ENCODE results near the gene LILRA1. TPM values are rescaled to one million over a fixed set of nuclear protein-coding genes. Genes with fewer than 3 reads are reported as not detected.
"Not testable (repeated sequence)": the region's sequence is repeated elsewhere in the genome, so short reads cannot be mapped to it uniquely, and the experiment has no call there.

LILRA1 gene
- total RNA-seq, 1 experiment from 2014 or later = not detected

DNA sequence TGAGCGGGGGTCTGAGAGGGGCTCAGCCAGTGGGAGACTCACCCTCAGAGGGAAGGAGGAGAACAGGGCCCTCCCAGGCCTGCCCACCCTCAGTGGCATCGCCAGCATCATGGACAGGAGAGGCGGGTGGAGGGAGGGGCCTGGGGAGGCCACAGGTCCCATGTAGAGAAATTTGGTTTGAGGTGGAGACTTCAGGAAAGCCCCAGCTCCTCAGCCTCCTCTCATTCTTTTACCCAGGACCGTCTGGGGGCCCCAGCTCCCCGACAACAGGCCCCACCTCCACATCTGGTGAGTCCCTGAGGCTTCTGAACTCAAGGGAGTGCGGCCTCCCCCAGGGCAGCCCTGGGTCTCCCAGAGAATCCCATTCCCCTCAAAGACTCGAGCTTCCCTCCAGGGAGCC is 40.0 kb downstream of the LILRA1 start:
- no peak for TF ChIP-seq POLR2AphosphoS5 (IDR thresholded peaks at IDR 0.05; ENCODE audit: low read depth, low read length)
- no peak for TF ChIP-seq SIN3A (IDR thresholded peaks at IDR 0.05; ENCODE audit: borderline replicate concordance, insufficient read depth, low read depth, low read length)
- TF ChIP-seq, protein P1, sequence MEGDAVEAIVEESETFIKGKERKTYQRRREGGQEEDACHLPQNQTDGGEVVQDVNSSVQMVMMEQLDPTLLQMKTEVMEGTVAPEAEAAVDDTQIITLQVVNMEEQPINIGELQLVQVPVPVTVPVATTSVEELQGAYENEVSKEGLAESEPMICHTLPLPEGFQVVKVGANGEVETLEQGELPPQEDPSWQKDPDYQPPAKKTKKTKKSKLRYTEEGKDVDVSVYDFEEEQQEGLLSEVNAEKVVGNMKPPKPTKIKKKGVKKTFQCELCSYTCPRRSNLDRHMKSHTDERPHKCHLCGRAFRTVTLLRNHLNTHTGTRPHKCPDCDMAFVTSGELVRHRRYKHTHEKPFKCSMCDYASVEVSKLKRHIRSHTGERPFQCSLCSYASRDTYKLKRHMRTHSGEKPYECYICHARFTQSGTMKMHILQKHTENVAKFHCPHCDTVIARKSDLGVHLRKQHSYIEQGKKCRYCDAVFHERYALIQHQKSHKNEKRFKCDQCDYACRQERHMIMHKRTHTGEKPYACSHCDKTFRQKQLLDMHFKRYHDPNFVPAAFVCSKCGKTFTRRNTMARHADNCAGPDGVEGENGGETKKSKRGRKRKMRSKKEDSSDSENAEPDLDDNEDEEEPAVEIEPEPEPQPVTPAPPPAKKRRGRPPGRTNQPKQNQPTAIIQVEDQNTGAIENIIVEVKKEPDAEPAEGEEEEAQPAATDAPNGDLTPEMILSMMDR (IDR thresholded peaks at IDR 0.05) = no peak
- no peak for TF ChIP-seq TCF7L2 (IDR thresholded peaks at IDR 0.05; ENCODE audit: low read depth, low read length)
- TF ChIP-seq, protein P2, sequence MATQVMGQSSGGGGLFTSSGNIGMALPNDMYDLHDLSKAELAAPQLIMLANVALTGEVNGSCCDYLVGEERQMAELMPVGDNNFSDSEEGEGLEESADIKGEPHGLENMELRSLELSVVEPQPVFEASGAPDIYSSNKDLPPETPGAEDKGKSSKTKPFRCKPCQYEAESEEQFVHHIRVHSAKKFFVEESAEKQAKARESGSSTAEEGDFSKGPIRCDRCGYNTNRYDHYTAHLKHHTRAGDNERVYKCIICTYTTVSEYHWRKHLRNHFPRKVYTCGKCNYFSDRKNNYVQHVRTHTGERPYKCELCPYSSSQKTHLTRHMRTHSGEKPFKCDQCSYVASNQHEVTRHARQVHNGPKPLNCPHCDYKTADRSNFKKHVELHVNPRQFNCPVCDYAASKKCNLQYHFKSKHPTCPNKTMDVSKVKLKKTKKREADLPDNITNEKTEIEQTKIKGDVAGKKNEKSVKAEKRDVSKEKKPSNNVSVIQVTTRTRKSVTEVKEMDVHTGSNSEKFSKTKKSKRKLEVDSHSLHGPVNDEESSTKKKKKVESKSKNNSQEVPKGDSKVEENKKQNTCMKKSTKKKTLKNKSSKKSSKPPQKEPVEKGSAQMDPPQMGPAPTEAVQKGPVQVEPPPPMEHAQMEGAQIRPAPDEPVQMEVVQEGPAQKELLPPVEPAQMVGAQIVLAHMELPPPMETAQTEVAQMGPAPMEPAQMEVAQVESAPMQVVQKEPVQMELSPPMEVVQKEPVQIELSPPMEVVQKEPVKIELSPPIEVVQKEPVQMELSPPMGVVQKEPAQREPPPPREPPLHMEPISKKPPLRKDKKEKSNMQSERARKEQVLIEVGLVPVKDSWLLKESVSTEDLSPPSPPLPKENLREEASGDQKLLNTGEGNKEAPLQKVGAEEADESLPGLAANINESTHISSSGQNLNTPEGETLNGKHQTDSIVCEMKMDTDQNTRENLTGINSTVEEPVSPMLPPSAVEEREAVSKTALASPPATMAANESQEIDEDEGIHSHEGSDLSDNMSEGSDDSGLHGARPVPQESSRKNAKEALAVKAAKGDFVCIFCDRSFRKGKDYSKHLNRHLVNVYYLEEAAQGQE (IDR thresholded peaks at IDR 0.05; ENCODE audit: insufficient read depth in 1 of 2, low read depth in 2 of 2, low read length in 1 of 2) = no peak
- H3K9me3 ChIP-seq (ENCODE audit: control insufficient read depth, insufficient read depth, low read depth, low read length) = no peaks in the 10 kb centered on the region
- peaks cover 4% of the 10 kb centered on the region; the same call in 1 of the 2 replicates for H3K27me3 ChIP-seq (ENCODE audit: control insufficient read depth, insufficient read depth, low read length)
- in situ Hi-C loops (cut with HindIII; ENCODE audit: low pct_unique_long_range_greater_than_20kb, low sequenced_read_pairs) (no loop called here), intact Hi-C loops (cut with micrococcal nuclease; ENCODE audit: unreplicated experiment) (loop anchor here (5.0 kb wide), 1 partner anchor 336 kb away; no protein-coding TSS in a partner anchor)
- no peak overlapping the region for H3K27ac ChIP-seq (ENCODE audit: low read length)
- no peaks in the 10 kb centered on the region for H3K36me3 ChIP-seq (ENCODE audit: control insufficient read depth, insufficient read depth, low read length)
- ChIA-PET CTCF (no interaction called here), POLR2A (interaction anchor here (0.5 kb wide), 1 partner anchor 279 kb away, joined by 3 read pairs; no protein-coding TSS in a partner anchor)
- ATAC-seq (no peak), DNase-seq (ENCODE audit: low read depth, low spot score) (no peak)
- H3K4me1 ChIP-seq (ENCODE audit: control insufficient read depth, insufficient read depth, low read length) = no peaks in the 10 kb centered on the region
- no peak overlapping the region for H3K4me3 ChIP-seq (ENCODE audit: low read depth in 2 of 2, low read length in 2 of 2)
- no TSS peak for BruUV-seq (replicated peaks)

DNA sequence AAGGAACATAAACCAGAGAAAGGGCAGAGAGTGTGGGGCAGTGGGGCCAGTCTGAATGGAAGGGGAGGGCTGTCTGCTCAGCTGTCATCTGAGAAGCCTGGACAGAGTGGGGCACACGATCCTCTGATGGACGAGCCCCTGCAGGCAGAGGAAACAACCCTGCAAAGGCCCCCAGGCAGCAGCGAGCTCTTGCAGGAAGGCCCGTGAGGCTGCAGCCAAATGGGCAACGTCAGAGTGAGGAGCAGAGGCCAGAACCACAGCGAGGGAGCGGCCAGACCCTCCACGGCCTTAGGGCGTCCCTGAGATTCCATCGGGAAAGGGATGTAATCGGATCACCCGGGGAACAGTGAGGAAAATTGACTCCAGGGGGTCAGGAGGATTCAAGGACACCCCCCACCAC is 42.6 kb downstream of the LILRA1 start:
- H3K4me1 ChIP-seq (ENCODE audit: control insufficient read depth, insufficient read depth, low read length); H3K27ac ChIP-seq (ENCODE audit: low read length); H3K9me3 ChIP-seq (ENCODE audit: control insufficient read depth, insufficient read depth, low read depth, low read length); DNase-seq (ENCODE audit: low read depth, low spot score); H3K27me3 ChIP-seq (ENCODE audit: control insufficient read depth, insufficient read depth, low read length); CTCF ChIA-PET; ATAC-seq; H3K36me3 ChIP-seq (ENCODE audit: control insufficient read depth, insufficient read depth, low read length); H3K4me3 ChIP-seq (ENCODE audit: low read depth in 2 of 2, low read length in 2 of 2); in situ Hi-C loops (cut with HindIII; ENCODE audit: low pct_unique_long_range_greater_than_20kb, low sequenced_read_pairs); BruUV-seq (replicated peaks); intact Hi-C loops (cut with micrococcal nuclease; ENCODE audit: unreplicated experiment): not testable (repeated sequence)
- POLR2A ChIA-PET = interaction anchor here (0.5 kb wide), 1 partner anchor 16 kb away, joined by 3 read pairs; no protein-coding TSS in a partner anchor

GRCh38 chr19:54638683-54639082 is 45.3 kb downstream of the LILRA1 start:
- no TSS peak for BruUV-seq (replicated peaks)
- Histone ChIP-seq H3K36me3 (ENCODE audit: control insufficient read depth, insufficient read depth, low read length) (no peaks in the 10 kb centered on the region), H3K27me3 (ENCODE audit: control insufficient read depth, insufficient read depth, low read length) (peaks cover 3% of the 10 kb centered on the region; the same call in 1 of the 2 replicates), H3K4me3 (ENCODE audit: low read depth in 2 of 2, low read length in 2 of 2) (no peak overlapping the region), H3K27ac (ENCODE audit: low read length) (no peak overlapping the region), H3K4me1 (ENCODE audit: control insufficient read depth, insufficient read depth, low read length) (no peaks in the 10 kb centered on the region), H3K9me3 (ENCODE audit: control insufficient read depth, insufficient read depth, low read depth, low read length) (no peaks in the 10 kb centered on the region)
- TF ChIP-seq TCF7L2 (IDR thresholded peaks at IDR 0.05; ENCODE audit: low read depth, low read length) = no peak
- no peak for TF ChIP-seq SIN3A (IDR thresholded peaks at IDR 0.05; ENCODE audit: borderline replicate concordance, insufficient read depth, low read depth, low read length)
- TF ChIP-seq, protein P2 (IDR thresholded peaks at IDR 0.05; ENCODE audit: insufficient read depth in 1 of 2, low read depth in 2 of 2, low read length in 1 of 2) = no peak
- TF ChIP-seq POLR2AphosphoS5 (IDR thresholded peaks at IDR 0.05; ENCODE audit: low read depth, low read length) = no peak
- TF ChIP-seq, protein P1 (IDR thresholded peaks at IDR 0.05) = no peak
- ChIA-PET POLR2A (no interaction called here), CTCF (no interaction called here)
- DNase-seq (ENCODE audit: low read depth, low spot score) (no peak), ATAC-seq (no peak)
- intact Hi-C loops (cut with micrococcal nuclease; ENCODE audit: unreplicated experiment) (no loop called here), in situ Hi-C loops (cut with HindIII; ENCODE audit: low pct_unique_long_range_greater_than_20kb, low sequenced_read_pairs) (no loop called here)
